NCI-H345 treated with DMSO at 0.1 percent for 48 hours (cell line): ENCODE measurements around the gene SOSTDC1.

Source experiments
- DNase-seq: peaks from one replicate; lab custom pipeline; 2025; ENCODE audit not compliant: unreplicated experiment; lab: John Stamatoyannopoulos, UW

SOSTDC1 gene

DNA sequence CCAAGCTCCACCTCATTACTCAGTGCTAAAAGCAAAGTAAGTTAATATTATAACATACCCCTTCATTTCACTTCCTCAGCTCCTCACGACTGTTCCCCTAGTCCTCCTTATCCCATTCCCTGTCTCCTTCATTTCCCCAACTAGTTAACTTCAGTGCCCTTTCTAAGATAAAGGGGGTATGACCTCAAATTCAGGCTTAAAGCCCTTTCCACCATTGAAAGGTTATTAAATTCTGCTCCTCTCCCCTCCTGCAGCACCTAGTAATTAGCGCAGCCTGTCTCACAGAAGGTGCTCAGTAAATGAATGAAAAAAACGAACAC is 45.2 kb downstream of the SOSTDC1 start:
- no peak for DNase-seq

DNA sequence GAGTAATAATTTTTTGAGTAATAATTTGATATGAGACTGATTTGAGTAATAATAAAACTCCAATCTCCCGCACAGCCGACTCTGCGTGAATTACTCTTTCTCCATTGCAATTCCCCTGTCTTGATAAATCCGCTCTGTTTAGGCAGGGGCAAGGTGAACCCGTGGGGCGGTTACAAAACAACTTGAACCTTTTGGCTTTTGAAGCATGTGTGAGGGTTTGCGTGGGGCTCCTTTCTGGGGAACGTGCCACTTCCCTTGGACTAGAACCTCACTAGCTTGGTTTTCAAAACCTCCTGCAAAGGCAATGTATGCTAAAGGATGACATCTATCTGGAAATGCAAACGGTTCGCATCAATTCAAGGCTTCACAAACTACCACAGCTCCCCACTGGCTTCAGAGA is 45.7 kb downstream of the SOSTDC1 start:
- DNase-seq = no peak

GRCh38 chr7:16419126-16419525 is 46.4 kb downstream of the SOSTDC1 start:
- DNase-seq = no peak

DNA sequence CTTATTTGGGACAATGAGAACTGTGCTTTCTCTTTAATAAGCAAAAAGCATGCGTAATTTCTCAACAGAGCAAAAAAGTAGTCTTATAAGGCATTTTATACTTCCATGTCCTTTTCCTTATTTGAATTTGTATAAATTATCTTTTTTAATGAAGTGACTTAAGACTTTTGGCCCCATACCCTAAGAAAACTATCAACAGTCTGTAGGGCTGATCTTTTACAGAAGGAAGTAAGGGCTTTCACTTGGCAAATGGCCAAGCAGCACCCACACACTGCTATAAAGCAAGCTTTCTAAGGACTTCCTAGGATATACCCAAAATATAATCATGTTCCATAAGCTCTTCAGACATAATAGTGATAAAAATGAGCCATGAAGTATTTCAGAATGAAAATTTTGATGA is 47.6 kb downstream of the SOSTDC1 start:
- DNase-seq = no peak

GRCh38 chr7:16416289-16417282 is 49.0 kb downstream of the SOSTDC1 start:
- no peak for DNase-seq

- no peak for DNase-seq
These were observed 53.0 kb downstream of the SOSTDC1 start for GRCh38 chr7:16412274-16413254.
